ENCODE data around the gene KCNJ15. TPM values are rescaled to one million over a fixed set of nuclear protein-coding genes. Genes with fewer than 3 reads are reported as not detected.

Gene KCNJ15
- total RNA-seq, 2 donors from 2014 or later = not detected

- Mint-ChIP-seq H3K4me3 (no peak overlapping the region), H3K4me1 (no peaks in the 10 kb centered on the region), H3K36me3 (ENCODE audit: low read depth) (no peaks in the 10 kb centered on the region), H3K27ac (no peak overlapping the region), H3K27me3 (ENCODE audit: insufficient read depth) (no peaks in the 10 kb centered on the region), H3K9me3 (no peaks in the 10 kb centered on the region)
- no peak overlapping the region for H3K27ac ChIP-seq (ENCODE audit: low read depth, low read length)
- no peaks in the 10 kb centered on the region for H3K9me3 ChIP-seq (ENCODE audit: control insufficient read depth, low read length)
- 93 to 100% methylated on average over 2 to 4 of the region's 5 CpGs for WGBS, 2 experiments (ENCODE audit: insufficient coverage in 1 of 2, insufficient read length in 1 of 2)
- H3K27me3 ChIP-seq (ENCODE audit: control insufficient read depth, insufficient read depth, low read length, poor library complexity, severe bottlenecking) = no peaks in the 10 kb centered on the region
- H3K9ac ChIP-seq (ENCODE audit: extremely low read depth, low read length, poor library complexity, severe bottlenecking) = no peak overlapping the region
- no peaks in the 10 kb centered on the region for H3K36me3 ChIP-seq (ENCODE audit: control insufficient read depth, insufficient read depth, low read length)
- no peak for TF ChIP-seq CTCF (conservative IDR thresholded peaks at IDR 0.05)
- no peak overlapping the region for H3K4me3 ChIP-seq (ENCODE audit: low read length)
- DNase-seq = no peak
- no peaks in the 10 kb centered on the region for H3K4me1 ChIP-seq (ENCODE audit: control insufficient read depth, insufficient read depth, low read length)
Measured at GRCh38 chr21:38337793-38338192, 81.0 kb downstream of the KCNJ15 start.

GRCh38 chr21:38340131-38340530 lies 83.3 kb downstream of the KCNJ15 start:
- H3K9ac ChIP-seq (ENCODE audit: extremely low read depth, low read length, poor library complexity, severe bottlenecking) = no peak overlapping the region
- H3K4me3 Mint-ChIP-seq = no peak overlapping the region
- WGBS, 2 experiments (ENCODE audit: insufficient coverage in 1 of 2, insufficient read length in 1 of 2) = 88 to 98% methylated on average over 4 of the region's 4 CpGs

GRCh38 chr21:38341546-38342012 lies 84.8 kb downstream of the KCNJ15 start:
- 90 to 94% methylated on average over 3 to 5 of the region's 5 CpGs for WGBS, 2 experiments (ENCODE audit: insufficient coverage in 1 of 2, insufficient read length in 1 of 2)
- no peak for TF ChIP-seq CTCF (conservative IDR thresholded peaks at IDR 0.05)

More at GRCh38 chr21:38340131-38340530, 83.3 kb downstream of the KCNJ15 start:
- no peak for DNase-seq
- H3K27ac ChIP-seq (ENCODE audit: low read depth, low read length) = no peak overlapping the region
- H3K4me1 Mint-ChIP-seq = no peaks in the 10 kb centered on the region
- no peaks in the 10 kb centered on the region for H3K36me3 ChIP-seq (ENCODE audit: control insufficient read depth, insufficient read depth, low read length)
- TF ChIP-seq CTCF (conservative IDR thresholded peaks at IDR 0.05) = no peak
- no peaks in the 10 kb centered on the region for H3K27me3 Mint-ChIP-seq (ENCODE audit: insufficient read depth)
- H3K27me3 ChIP-seq (ENCODE audit: control insufficient read depth, insufficient read depth, low read length, poor library complexity, severe bottlenecking) = no peaks in the 10 kb centered on the region
- H3K9me3 Mint-ChIP-seq = no peaks in the 10 kb centered on the region
- no peak overlapping the region for H3K4me3 ChIP-seq (ENCODE audit: low read length)
- H3K36me3 Mint-ChIP-seq (ENCODE audit: low read depth) = no peaks in the 10 kb centered on the region
- H3K9me3 ChIP-seq (ENCODE audit: control insufficient read depth, low read length) = no peaks in the 10 kb centered on the region
- H3K27ac Mint-ChIP-seq = no peak overlapping the region
- no peaks in the 10 kb centered on the region for H3K4me1 ChIP-seq (ENCODE audit: control insufficient read depth, insufficient read depth, low read length)

More at GRCh38 chr21:38341546-38342012, 84.8 kb downstream of the KCNJ15 start:
- Mint-ChIP-seq H3K27me3 (ENCODE audit: insufficient read depth) (no peaks in the 10 kb centered on the region), H3K27ac (no peak overlapping the region), H3K36me3 (ENCODE audit: low read depth) (no peaks in the 10 kb centered on the region), H3K4me1 (no peaks in the 10 kb centered on the region), H3K4me3 (no peak overlapping the region), H3K9me3 (no peaks in the 10 kb centered on the region)
- no peak overlapping the region for H3K4me3 ChIP-seq (ENCODE audit: low read length)
- no peak overlapping the region for H3K9ac ChIP-seq (ENCODE audit: extremely low read depth, low read length, poor library complexity, severe bottlenecking)
- no peaks in the 10 kb centered on the region for H3K27me3 ChIP-seq (ENCODE audit: control insufficient read depth, insufficient read depth, low read length, poor library complexity, severe bottlenecking)
- H3K4me1 ChIP-seq (ENCODE audit: control insufficient read depth, insufficient read depth, low read length) = no peaks in the 10 kb centered on the region
- no peak for DNase-seq
- H3K27ac ChIP-seq (ENCODE audit: low read depth, low read length) = no peak overlapping the region
- H3K9me3 ChIP-seq (ENCODE audit: control insufficient read depth, low read length) = no peaks in the 10 kb centered on the region
- no peaks in the 10 kb centered on the region for H3K36me3 ChIP-seq (ENCODE audit: control insufficient read depth, insufficient read depth, low read length)

Measured in endodermal cell (in vitro differentiated cells).